ENCODE results near the gene MBTPS1. TPM values are rescaled to one million over a fixed set of nuclear protein-coding genes. Genes with fewer than 3 reads are reported as not detected.

Gene MBTPS1
- polyA plus RNA-seq, 1 donor from 2014 or later = 66.9 TPM

DNA sequence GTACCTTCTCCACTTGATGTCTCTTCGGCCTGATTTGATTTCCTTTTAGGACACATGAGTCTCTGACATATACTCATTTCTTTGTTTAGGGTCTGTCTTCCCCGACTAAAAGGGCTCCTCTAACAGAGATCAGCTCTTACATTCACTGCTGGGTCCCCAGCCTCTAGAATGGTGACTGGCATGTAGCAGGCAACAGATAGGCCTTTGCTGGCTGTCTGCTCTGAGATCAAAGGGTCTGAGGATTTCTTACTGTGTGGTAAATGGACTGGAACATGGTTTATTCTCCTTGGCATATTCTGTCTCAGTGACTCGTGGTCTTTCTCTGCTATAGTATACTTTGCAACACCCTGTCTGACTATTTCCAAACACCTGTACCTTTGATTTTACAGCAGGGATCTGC, 45.1 kb upstream of the MBTPS1 start:
- Histone ChIP-seq H3K36me3 (ENCODE audit: insufficient read depth, low read length) (no peaks in the 10 kb centered on the region), H3K27me3 (ENCODE audit: insufficient read depth, low read depth, low read length) (no peaks in the 10 kb centered on the region), H3K79me2 (replicated peaks; ENCODE audit: insufficient read depth, low read length) (no peaks in the 10 kb centered on the region), H3K9me2 (ENCODE audit: insufficient read depth, low read length) (no peaks in the 10 kb centered on the region), H4K20me1 (ENCODE audit: insufficient read depth) (no peaks in the 10 kb centered on the region), H3F3A (ENCODE audit: insufficient read depth, low read length, poor library complexity, severe bottlenecking) (no peaks in the 10 kb centered on the region), H3K4me3 (ENCODE audit: low read length) (no peak overlapping the region), H2AFZ (ENCODE audit: low read depth, low read length) (no peak overlapping the region), H3K9me3 (ENCODE audit: low read length) (no peaks in the 10 kb centered on the region), H3K9ac (ENCODE audit: low read length) (no peak overlapping the region), H3K27ac (ENCODE audit: low read length) (no peak overlapping the region), H3K4me2 (ENCODE audit: low read length) (no peak overlapping the region)
- no peak for TF ChIP-seq EP300 (conservative IDR thresholded peaks at IDR 0.05; ENCODE audit: poor library complexity, severe bottlenecking)
- TF ChIP-seq, protein P1, sequence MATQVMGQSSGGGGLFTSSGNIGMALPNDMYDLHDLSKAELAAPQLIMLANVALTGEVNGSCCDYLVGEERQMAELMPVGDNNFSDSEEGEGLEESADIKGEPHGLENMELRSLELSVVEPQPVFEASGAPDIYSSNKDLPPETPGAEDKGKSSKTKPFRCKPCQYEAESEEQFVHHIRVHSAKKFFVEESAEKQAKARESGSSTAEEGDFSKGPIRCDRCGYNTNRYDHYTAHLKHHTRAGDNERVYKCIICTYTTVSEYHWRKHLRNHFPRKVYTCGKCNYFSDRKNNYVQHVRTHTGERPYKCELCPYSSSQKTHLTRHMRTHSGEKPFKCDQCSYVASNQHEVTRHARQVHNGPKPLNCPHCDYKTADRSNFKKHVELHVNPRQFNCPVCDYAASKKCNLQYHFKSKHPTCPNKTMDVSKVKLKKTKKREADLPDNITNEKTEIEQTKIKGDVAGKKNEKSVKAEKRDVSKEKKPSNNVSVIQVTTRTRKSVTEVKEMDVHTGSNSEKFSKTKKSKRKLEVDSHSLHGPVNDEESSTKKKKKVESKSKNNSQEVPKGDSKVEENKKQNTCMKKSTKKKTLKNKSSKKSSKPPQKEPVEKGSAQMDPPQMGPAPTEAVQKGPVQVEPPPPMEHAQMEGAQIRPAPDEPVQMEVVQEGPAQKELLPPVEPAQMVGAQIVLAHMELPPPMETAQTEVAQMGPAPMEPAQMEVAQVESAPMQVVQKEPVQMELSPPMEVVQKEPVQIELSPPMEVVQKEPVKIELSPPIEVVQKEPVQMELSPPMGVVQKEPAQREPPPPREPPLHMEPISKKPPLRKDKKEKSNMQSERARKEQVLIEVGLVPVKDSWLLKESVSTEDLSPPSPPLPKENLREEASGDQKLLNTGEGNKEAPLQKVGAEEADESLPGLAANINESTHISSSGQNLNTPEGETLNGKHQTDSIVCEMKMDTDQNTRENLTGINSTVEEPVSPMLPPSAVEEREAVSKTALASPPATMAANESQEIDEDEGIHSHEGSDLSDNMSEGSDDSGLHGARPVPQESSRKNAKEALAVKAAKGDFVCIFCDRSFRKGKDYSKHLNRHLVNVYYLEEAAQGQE (IDR thresholded peaks at IDR 0.05; ENCODE audit: borderline replicate concordance) = no peak
- no peak for TF ChIP-seq RAD21 (conservative IDR thresholded peaks at IDR 0.05)
- TF ChIP-seq, protein P2, sequence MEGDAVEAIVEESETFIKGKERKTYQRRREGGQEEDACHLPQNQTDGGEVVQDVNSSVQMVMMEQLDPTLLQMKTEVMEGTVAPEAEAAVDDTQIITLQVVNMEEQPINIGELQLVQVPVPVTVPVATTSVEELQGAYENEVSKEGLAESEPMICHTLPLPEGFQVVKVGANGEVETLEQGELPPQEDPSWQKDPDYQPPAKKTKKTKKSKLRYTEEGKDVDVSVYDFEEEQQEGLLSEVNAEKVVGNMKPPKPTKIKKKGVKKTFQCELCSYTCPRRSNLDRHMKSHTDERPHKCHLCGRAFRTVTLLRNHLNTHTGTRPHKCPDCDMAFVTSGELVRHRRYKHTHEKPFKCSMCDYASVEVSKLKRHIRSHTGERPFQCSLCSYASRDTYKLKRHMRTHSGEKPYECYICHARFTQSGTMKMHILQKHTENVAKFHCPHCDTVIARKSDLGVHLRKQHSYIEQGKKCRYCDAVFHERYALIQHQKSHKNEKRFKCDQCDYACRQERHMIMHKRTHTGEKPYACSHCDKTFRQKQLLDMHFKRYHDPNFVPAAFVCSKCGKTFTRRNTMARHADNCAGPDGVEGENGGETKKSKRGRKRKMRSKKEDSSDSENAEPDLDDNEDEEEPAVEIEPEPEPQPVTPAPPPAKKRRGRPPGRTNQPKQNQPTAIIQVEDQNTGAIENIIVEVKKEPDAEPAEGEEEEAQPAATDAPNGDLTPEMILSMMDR (IDR thresholded peaks at IDR 0.05; ENCODE audit: poor library complexity, severe bottlenecking) = no peak
- TF ChIP-seq POLR2AphosphoS5 (IDR thresholded peaks at IDR 0.05) = no peak
- TF ChIP-seq SMC3 (conservative IDR thresholded peaks at IDR 0.05; ENCODE audit: poor library complexity) = no peak
- no peak for TF ChIP-seq EZH2 (IDR thresholded peaks at IDR 0.05; ENCODE audit: borderline replicate concordance, insufficient read depth, low read length, poor library complexity, severe bottlenecking)
- TF ChIP-seq MXI1 (conservative IDR thresholded peaks at IDR 0.05; ENCODE audit: poor library complexity, severe bottlenecking) = no peak
- TF ChIP-seq TAF1 (IDR thresholded peaks at IDR 0.05; ENCODE audit: low read depth) = no peak

DNA sequence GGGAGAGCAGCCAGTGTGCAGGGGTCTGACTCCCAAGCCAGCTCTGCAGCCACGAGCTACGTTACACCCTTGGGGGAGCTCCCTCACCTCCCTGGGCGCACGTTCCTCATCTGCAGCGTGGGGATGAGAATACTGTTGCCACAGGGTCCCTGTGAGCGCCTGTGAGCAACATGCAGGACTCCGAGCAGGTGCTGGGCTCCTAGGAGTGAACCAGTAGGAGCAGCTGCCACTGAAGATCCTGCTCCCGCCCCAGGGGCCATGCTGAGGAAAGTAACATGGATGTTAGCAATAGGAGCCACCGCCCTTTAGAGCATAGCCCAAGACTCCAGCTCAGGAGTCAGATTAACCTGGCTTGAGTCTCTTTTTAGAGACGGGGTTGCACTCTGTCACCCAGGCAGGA, 44.3 kb upstream of the MBTPS1 start:
- Histone ChIP-seq H3K36me3 (ENCODE audit: insufficient read depth, low read length) (no peaks in the 10 kb centered on the region), H3K9me2 (ENCODE audit: insufficient read depth, low read length) (no peaks in the 10 kb centered on the region), H3K4me2 (ENCODE audit: low read length) (no peak overlapping the region), H3K27ac (ENCODE audit: low read length) (no peak overlapping the region), H3F3A (ENCODE audit: insufficient read depth, low read length, poor library complexity, severe bottlenecking) (no peaks in the 10 kb centered on the region), H4K20me1 (ENCODE audit: insufficient read depth) (no peaks in the 10 kb centered on the region), H3K4me3 (ENCODE audit: low read length) (no peak overlapping the region), H3K79me2 (replicated peaks; ENCODE audit: insufficient read depth, low read length) (no peaks in the 10 kb centered on the region), H3K27me3 (ENCODE audit: insufficient read depth, low read depth, low read length) (no peaks in the 10 kb centered on the region), H3K9me3 (ENCODE audit: low read length) (no peaks in the 10 kb centered on the region), H3K9ac (ENCODE audit: low read length) (no peak overlapping the region), H2AFZ (ENCODE audit: low read depth, low read length) (no peak overlapping the region)
- no peak for TF ChIP-seq RAD21 (conservative IDR thresholded peaks at IDR 0.05)
- no peak for TF ChIP-seq MXI1 (conservative IDR thresholded peaks at IDR 0.05; ENCODE audit: poor library complexity, severe bottlenecking)
- TF ChIP-seq SMC3 (conservative IDR thresholded peaks at IDR 0.05; ENCODE audit: poor library complexity) = no peak
- TF ChIP-seq EZH2 (IDR thresholded peaks at IDR 0.05; ENCODE audit: borderline replicate concordance, insufficient read depth, low read length, poor library complexity, severe bottlenecking) = no peak
- TF ChIP-seq, protein P1 (IDR thresholded peaks at IDR 0.05; ENCODE audit: borderline replicate concordance) = no peak
- TF ChIP-seq EP300 (conservative IDR thresholded peaks at IDR 0.05; ENCODE audit: poor library complexity, severe bottlenecking) = no peak

All from neural cell (in vitro differentiated cells).